Liver (tissue), 9 donors: ENCODE results near the gene RTN4RL1. TPM values are rescaled to one million over a fixed set of nuclear protein-coding genes. Genes with fewer than 3 reads are reported as not detected.

Experiments
- DNase-seq: peaks from one replicate; pipeline ENCODE4 v3.0.0-alpha.2; 2017; ENCODE audit warnings: low spot score
- H3K27ac ChIP-seq, 2 donors: one replicate each; pipeline ENCODE4 v1.7.0; 2013; ENCODE audit warnings: inconsistent platforms in 2 of 2, low read length in 2 of 2, control low read depth in 1 of 2, low read depth in 1 of 2, mild to moderate bottlenecking in 1 of 2
- H3K27me3 ChIP-seq, 4 donors: one replicate each; pipeline versions ENCODE4 v1.6.1 to v1.7.0; 2013; ENCODE audit warnings: low read length in 3 of 4, inconsistent platforms in 1 of 4, mild to moderate bottlenecking in 1 of 4, moderate library complexity in 1 of 4; ENCODE audit not compliant: control insufficient read depth in 4 of 4, insufficient read depth in 4 of 4
- H3K36me3 ChIP-seq, 4 donors: one replicate each; pipeline versions ENCODE4 v1.6.1 to v1.7.0; 2013; ENCODE audit warnings: low read length in 3 of 4, mild to moderate bottlenecking in 3 of 4, low read depth in 1 of 4, moderate library complexity in 1 of 4; ENCODE audit not compliant: control insufficient read depth in 4 of 4, insufficient read depth in 3 of 4
- H3K4me1 ChIP-seq, 4 donors: one replicate each; pipeline versions ENCODE4 v1.6.1 to v1.7.0; 2013; ENCODE audit warnings: low read length in 3 of 4, mild to moderate bottlenecking in 3 of 4, moderate library complexity in 1 of 4; ENCODE audit not compliant: control insufficient read depth in 4 of 4, insufficient read depth in 4 of 4
- H3K4me3 ChIP-seq, 3 donors: one replicate each; pipeline versions ENCODE4 v1.6.1 to v1.7.0; 2013; ENCODE audit warnings: low read length in 3 of 3, control low read depth in 1 of 3, low read depth in 1 of 3, mild to moderate bottlenecking in 1 of 3
- H3K9ac ChIP-seq, 2 donors: one replicate each; pipeline ENCODE4 v1.7.0; 2013; ENCODE audit warnings: low read length in 2 of 2, mild to moderate bottlenecking in 2 of 2, moderate library complexity in 2 of 2, control low read depth in 1 of 2, low read depth in 1 of 2
- H3K9me3 ChIP-seq, 4 donors: one replicate each; pipeline versions ENCODE4 v1.6.1 to v1.7.0; 2013; ENCODE audit warnings: low read length in 3 of 4; ENCODE audit not compliant: control insufficient read depth in 4 of 4
- ATF3 ChIP-seq: IDR thresholded peaks from 2 replicates; pipeline ENCODE4 v1.6.1; 2016; ENCODE audit warnings: antibody characterized with exemption
- CTCF ChIP-seq: fragments of 150-350 bp; IDR thresholded peaks from 2 replicates; pipeline ENCODE4 v1.5.1; 2017; ENCODE audit warnings: improper control_type of control experiment, low read depth, low read length; ENCODE audit not compliant: missing input control
- EGR1 ChIP-seq, 2 donors: IDR thresholded peaks; 2 replicates each; pipeline ENCODE4 v1.6.1; 2016 to 2018; ENCODE audit warnings: antibody characterized with exemption in 2 of 2, low read depth in 2 of 2
- FOXA1 ChIP-seq: IDR thresholded peaks from 2 replicates; pipeline ENCODE4 v1.6.1; 2016; ENCODE audit warnings: antibody characterized with exemption
- GABPA ChIP-seq, 2 donors: IDR thresholded peaks in 1 of 2; conservative IDR thresholded peaks in 1 of 2; 2 replicates each; pipeline ENCODE4 v1.6.1; 2016; ENCODE audit warnings: antibody characterized with exemption in 2 of 2, mild to moderate bottlenecking in 1 of 2, moderate library complexity in 1 of 2
- HNF4A ChIP-seq, 2 donors: conservative IDR thresholded peaks; 2 replicates each; pipeline ENCODE4 v1.6.1; 2016; ENCODE audit warnings: antibody characterized with exemption in 2 of 2, mild to moderate bottlenecking in 2 of 2
- HNF4G ChIP-seq: IDR thresholded peaks from 2 replicates; pipeline ENCODE4 v1.6.1; 2016; ENCODE audit warnings: antibody characterized with exemption
- JUND ChIP-seq, 2 donors: IDR thresholded peaks; 2 replicates each; pipeline ENCODE4 v1.6.1; 2016; ENCODE audit warnings: antibody characterized with exemption in 2 of 2
- MAX ChIP-seq: IDR thresholded peaks from 2 replicates; pipeline ENCODE4 v1.6.1; 2016; ENCODE audit warnings: antibody characterized with exemption
- RAD21 ChIP-seq, 2 donors: IDR thresholded peaks; 2 replicates each; pipeline ENCODE4 v1.6.1; 2016; ENCODE audit warnings: antibody characterized with exemption in 2 of 2, mild to moderate bottlenecking in 2 of 2
- REST ChIP-seq: IDR thresholded peaks from 2 replicates; pipeline ENCODE4 v1.6.1; 2016; ENCODE audit warnings: antibody characterized with exemption, mild to moderate bottlenecking
- RXRA ChIP-seq, 2 donors: IDR thresholded peaks; 2 replicates each; pipeline ENCODE4 v1.6.1; 2017 to 2018; ENCODE audit warnings: antibody characterized with exemption in 2 of 2, mild to moderate bottlenecking in 1 of 2
- TAF1 ChIP-seq: conservative IDR thresholded peaks from 2 replicates; pipeline ENCODE4 v1.6.1; 2016; ENCODE audit warnings: antibody characterized with exemption, mild to moderate bottlenecking
- YY1 ChIP-seq: IDR thresholded peaks from 2 replicates; pipeline ENCODE4 v1.6.1; 2016; ENCODE audit warnings: antibody characterized with exemption, mild to moderate bottlenecking
- ZBTB33 ChIP-seq: IDR thresholded peaks from 2 replicates; pipeline ENCODE4 v1.6.1; 2016; ENCODE audit warnings: antibody characterized with exemption
- WGBS: extraction: QIAGEN DNeasy Blood & Tissue Kit; methylation state at CpG from one replicate; pipeline ENCODE4 v1.1.7; 2013; 5-methylcytosine and 5-hydroxymethylcytosine counted together
- polyA plus RNA-seq, 2 donors: library from polyadenylated mRNA; stranded (reverse) in 1 of 2; unstranded in 1 of 2; fragments of 200-250 nt in 1 of 2; fragments of >200 nt in 1 of 2; fragmentation: Nextera tagmentation in 1 of 2; extraction: Ambion mirVana in 1 of 2; gene quantifications; one replicate each; pipeline versions ENCODE4 v1.2.1 to v1.2.3, GENCODE V29; 2013 to 2015
- total RNA-seq, 2 donors: library from RNA; depleted of rRNA; stranded (reverse); fragments of >200 nt; gene quantifications; one replicate each; pipeline ENCODE4 v1.2.3, GENCODE V29; 2014
- donor health status: healthy.
- donor health status: healthy.
- donor health status: healthy.
- donor health status: healthy.
- donor health status: healthy.

The RTN4RL1 gene
- total and polyA plus RNA-seq, 4 donors, result 0.04 to 5.4 (median 1.2) TPM

- no peak overlapping the region for H3K4me3 ChIP-seq
- H3K27ac ChIP-seq, result no peak overlapping the region
- TF ChIP-seq MAX (no peak), ZBTB33 (no peak), EGR1 (IDR thresholded peaks at IDR 0.05; ENCODE audit: low read depth in 2 of 2) (no peak), HNF4A (conservative IDR thresholded peaks at IDR 0.05) (no peak), RXRA (IDR thresholded peaks at IDR 0.05) (no peak), YY1 (no peak), HNF4G (no peak), FOXA1 (no peak), REST (no peak), RAD21 (IDR thresholded peaks at IDR 0.05) (no peak), ATF3 (no peak), JUND (IDR thresholded peaks at IDR 0.05) (no peak), CTCF (no peak), GABPA (IDR thresholded peaks at IDR 0.05 in 1 of 2, conservative IDR thresholded peaks at IDR 0.05 in 1 of 2) (no peak), TAF1 (no peak)
- no peaks in the 10 kb centered on the region for H3K36me3 ChIP-seq
- H3K27me3 ChIP-seq, result no peaks in the 10 kb centered on the region
- no peak for DNase-seq
- WGBS, result 98% methylated on average over 14 of the region's 14 CpGs
- no peaks in the 10 kb centered on the region for H3K9me3 ChIP-seq
- H3K9ac ChIP-seq, result no peak overlapping the region
- peaks cover 0 to 35% (median 20%) of the 10 kb centered on the region in 4 donors for H3K4me1 ChIP-seq
These were observed 76.7 kb downstream of the RTN4RL1 start for GRCh38 chr17:1948517-1948825.
